SHP77 (cell line): ENCODE measurements around the gene HECTD1.

Experiments used
- DNase-seq, 2 experiments: peaks; one replicate each; lab custom pipeline; 2025; lab: John Stamatoyannopoulos, UW

HECTD1 gene

GRCh38 chr14:31051023-31051422 is 156.6 kb downstream of the HECTD1 start:
- DNase-seq: no peak
